RCC 7860 (cell line): Measurements from ENCODE around the gene IL1RAPL1.
"Not testable (repeated sequence)": the region's sequence is repeated elsewhere in the genome, so short reads cannot be mapped to it uniquely, and the experiment has no call there.

ENCODE experiments used
- DNase-seq: peaks from one replicate; pipeline ENCODE4 v3.0.0-alpha.2; 2015; ENCODE audit warnings: low spot score
- FAIRE-seq: peaks from 2 replicates; lab custom pipeline; 2012; peaks lifted over from hg19 to GRCh38; lab: Jason Lieb, UNC

The IL1RAPL1 gene

GRCh38 chrX:28757290-28757689, 170.0 kb downstream of the IL1RAPL1 start:
- no peak for FAIRE-seq
- no peak for DNase-seq

GRCh38 chrX:28766561-28766960, 179.3 kb downstream of the IL1RAPL1 start:
- DNase-seq, FAIRE-seq: not testable (repeated sequence)

- FAIRE-seq = no peak
- DNase-seq = no peak
These were observed 186.6 kb downstream of the IL1RAPL1 start for GRCh38 chrX:28773807-28774206.

GRCh38 chrX:28787206-28787605, 200.0 kb downstream of the IL1RAPL1 start:
- DNase-seq = peak; percentile 71
- peak; percentile 96 for FAIRE-seq

- DNase-seq, FAIRE-seq: not testable (repeated sequence)
These were observed 213.4 kb downstream of the IL1RAPL1 start for GRCh38 chrX:28800671-28801070.

GRCh38 chrX:28802625-28803024, 215.4 kb downstream of the IL1RAPL1 start:
- FAIRE-seq (peak; percentile 50), DNase-seq (no peak)

- FAIRE-seq (no peak), DNase-seq (no peak)
These were observed 248.7 kb downstream of the IL1RAPL1 start for GRCh38 chrX:28835991-28836390.

- FAIRE-seq (no peak), DNase-seq (no peak)
These were observed 256.6 kb downstream of the IL1RAPL1 start for GRCh38 chrX:28843817-28844216.

- DNase-seq (no peak), FAIRE-seq (no peak)
These were observed 260.2 kb downstream of the IL1RAPL1 start for GRCh38 chrX:28847423-28847822.

- FAIRE-seq = no peak
- no peak for DNase-seq
These were observed 261.5 kb downstream of the IL1RAPL1 start for GRCh38 chrX:28848707-28849106.

GRCh38 chrX:28850955-28851354, 263.7 kb downstream of the IL1RAPL1 start:
- DNase-seq (no peak), FAIRE-seq (no peak)

- DNase-seq = no peak
- FAIRE-seq = no peak
These were observed 264.6 kb downstream of the IL1RAPL1 start for GRCh38 chrX:28851871-28852270.

GRCh38 chrX:28854637-28855036, 267.4 kb downstream of the IL1RAPL1 start:
- no peak for FAIRE-seq
- no peak for DNase-seq

- DNase-seq = no peak
- FAIRE-seq = no peak
These were observed 289.2 kb downstream of the IL1RAPL1 start for GRCh38 chrX:28876408-28876807.

- DNase-seq (no peak), FAIRE-seq (no peak)
These were observed 289.7 kb downstream of the IL1RAPL1 start for GRCh38 chrX:28876901-28877300.

- no peak for FAIRE-seq
- no peak for DNase-seq
These were observed 292.9 kb downstream of the IL1RAPL1 start for GRCh38 chrX:28880136-28880535.

- no peak for FAIRE-seq
These were observed 297.6 kb downstream of the IL1RAPL1 start for GRCh38 chrX:28884823-28885222.

GRCh38 chrX:28888416-28888815, 301.2 kb downstream of the IL1RAPL1 start:
- DNase-seq (no peak), FAIRE-seq (no peak)

More at GRCh38 chrX:28884823-28885222, 297.6 kb downstream of the IL1RAPL1 start:
- no peak for DNase-seq

GRCh38 chrX:28889591-28890090, 302.4 kb downstream of the IL1RAPL1 start:
- DNase-seq (no peak), FAIRE-seq (no peak)

GRCh38 chrX:28901637-28902036, 314.4 kb downstream of the IL1RAPL1 start:
- FAIRE-seq (peak; percentile 97), DNase-seq (peak; percentile 60)

- DNase-seq (peak; percentile 26), FAIRE-seq (peak; percentile 87)
These were observed 323.2 kb downstream of the IL1RAPL1 start for GRCh38 chrX:28910487-28910886.

GRCh38 chrX:28920153-28920943, 333.1 kb downstream of the IL1RAPL1 start:
- DNase-seq (no peak), FAIRE-seq (no peak)
